DND-41 (cell line): ENCODE results near the gene OPHN1.

Experiments
- CTCF ChIP-seq: IDR thresholded peaks from 2 replicates; pipeline ENCODE4 v1.5.1; 2012; ENCODE audit warnings: borderline replicate concordance, low read length, moderate library complexity, mild to moderate bottlenecking; ENCODE audit not compliant: poor library complexity, severe bottlenecking; ENCODE audit errors: extremely low read depth
- EZH2 ChIP-seq: IDR thresholded peaks from 3 replicates; pipeline ENCODE4 v1.6.1; 2012; ENCODE audit warnings: borderline replicate concordance, low read depth, mild to moderate bottlenecking, moderate library complexity, low read length, inconsistent platforms; ENCODE audit not compliant: severe bottlenecking

- TF ChIP-seq CTCF, result no peak
- no peak for TF ChIP-seq EZH2
These were observed 31.2 kb downstream of the OPHN1 start for GRCh38 chrX:68402094-68402493.
